HG03064 (cell line): Measurements from ENCODE around the gene FMO3.

ENCODE experiments used
- ATAC-seq: cut with Tn5 transposase; IDR thresholded peaks from one replicate; pipeline ENCODE4 v1.9.1; 2021; ENCODE audit warnings: low read depth; ENCODE audit not compliant: unreplicated experiment

Gene FMO3

GRCh38 chr1:171155484-171155883 is 64.8 kb downstream of the FMO3 start:
- ATAC-seq, result no peak

- ATAC-seq, result no peak
Observed at GRCh38 chr1:171158096-171158495, 67.4 kb downstream of the FMO3 start.

- no peak for ATAC-seq
Observed at GRCh38 chr1:171158551-171158950, 67.8 kb downstream of the FMO3 start.

- no peak for ATAC-seq
Observed at GRCh38 chr1:171159148-171159547, 68.4 kb downstream of the FMO3 start.

GRCh38 chr1:171160211-171160610 is 69.5 kb downstream of the FMO3 start:
- ATAC-seq, result no peak

- ATAC-seq, result no peak
Observed at GRCh38 chr1:171160639-171161354, 70.1 kb downstream of the FMO3 start.

GRCh38 chr1:171161431-171161830 is 70.7 kb downstream of the FMO3 start:
- ATAC-seq, result no peak

GRCh38 chr1:171166361-171166760 is 75.7 kb downstream of the FMO3 start:
- ATAC-seq, result no peak
